Sigmoid colon (tissue), 7 donors: ENCODE results near the gene RBM6. TPM values are rescaled to one million over a fixed set of nuclear protein-coding genes. Genes with fewer than 3 reads are reported as not detected.
A peak's percentile ranks its signal among the peaks of the same experiment; 100 is the strongest.

Experiments used
- DNase-seq: peaks from one replicate; pipeline ENCODE4 v3.0.0-alpha.2; 2019
- H3K27ac ChIP-seq, 4 donors: fragments of 200-600 bp; sonication (generic); one replicate each; pipeline ENCODE4 v1.5.1; 2016 to 2019; ENCODE audit warnings: mild to moderate bottlenecking in 1 of 4
- H3K27me3 ChIP-seq, 3 donors: fragments of 200-600 bp; sonication (generic); one replicate each; pipeline ENCODE4 v1.5.1; 2019; ENCODE audit warnings: mild to moderate bottlenecking in 1 of 3
- H3K36me3 ChIP-seq, 4 donors: fragments of 200-600 bp; sonication (generic); one replicate each; pipeline ENCODE4 v1.5.1; 2016 to 2019
- H3K4me1 ChIP-seq, 4 donors: fragments of 200-600 bp; sonication (generic); one replicate each; pipeline ENCODE4 v1.5.1; 2017 to 2019
- H3K4me3 ChIP-seq, 4 donors: fragments of 200-600 bp; sonication (generic); one replicate each; pipeline ENCODE4 v1.5.1; 2017 to 2019; ENCODE audit warnings: mild to moderate bottlenecking in 2 of 4, moderate library complexity in 1 of 4
- H3K9me3 ChIP-seq, 4 donors: fragments of 200-600 bp in 3 of 4; sonication (generic) in 3 of 4; one replicate each; pipeline versions ENCODE4 v1.5.1 to v1.6.1; 2013 to 2019
- CTCF ChIP-seq, 4 experiments: fragments of 450-650 bp in 3 of 4; fragments of 200-600 bp in 1 of 4; IDR thresholded peaks; one replicate each; pipeline ENCODE4 v1.5.1; 2016 to 2019; ENCODE audit warnings: antibody characterized with exemption in 4 of 4, mild to moderate bottlenecking in 3 of 4, moderate library complexity in 2 of 4
- EP300 ChIP-seq, 4 donors: sonication (generic); formaldehyde crosslinking; IDR thresholded peaks; one replicate each; pipeline ENCODE4 v1.6.1; 2017; ENCODE audit warnings: antibody characterized with exemption in 4 of 4
- POLR2A ChIP-seq, 2 donors: fragments of 450-650 bp; IDR thresholded peaks; one replicate each; pipeline ENCODE4 v1.6.1; 2016; ENCODE audit warnings: antibody characterized with exemption in 2 of 2, mild to moderate bottlenecking in 2 of 2, moderate library complexity in 2 of 2
- POLR2AphosphoS5 ChIP-seq, 4 donors: sonication (generic); formaldehyde crosslinking; IDR thresholded peaks; one replicate each; pipeline ENCODE4 v1.6.1; 2017; ENCODE audit warnings: antibody characterized with exemption in 4 of 4
- WGBS, 2 donors: extraction: QIAGEN DNeasy Blood & Tissue Kit; methylation state at CpG; one replicate each; pipeline ENCODE4 v1.1.7; 2013; 5-methylcytosine and 5-hydroxymethylcytosine counted together
- intact Hi-C: fragments of 100-400 bp; cut with DNase I; formaldehyde crosslinking; loops from one replicate; pipeline ENCODE4 v1.15.1; 2023
- polyA plus RNA-seq, 3 donors: library from polyadenylated mRNA; stranded (reverse); fragments of 200-250 nt; gene quantifications; one replicate each; pipeline ENCODE4 v1.2.3, GENCODE V29; 2013
- total RNA-seq, 4 donors: library from RNA; depleted of rRNA; stranded (reverse); fragments of >200 nt; gene quantifications; one replicate each; pipeline ENCODE4 v1.1.0, GENCODE V29; 2016
- donor health status: healthy with polysubstance abuse.
- donor health status: Bipolar disorder and iron deficiency.
- donor health status: healthy.

RBM6 gene
- total and polyA plus RNA-seq, 7 donors, result 13.6 to 215 (median 78.0) TPM

- DNase-seq, result no peak
- peaks cover 27 to 58% (median 51%) of the 10 kb centered on the region in 4 donors for H3K36me3 ChIP-seq
- TF ChIP-seq CTCF (IDR thresholded peaks at IDR 0.05) (no peak), EP300 (IDR thresholded peaks at IDR 0.05) (no peak), POLR2A (IDR thresholded peaks at IDR 0.05) (no peak), POLR2AphosphoS5 (IDR thresholded peaks at IDR 0.05) (no peak)
- intact Hi-C loops, result no loop called here
- H3K4me1 ChIP-seq, result peaks cover 2 to 27% (median 17%) of the 10 kb centered on the region in 4 donors
- H3K9me3 ChIP-seq, result no peaks in the 10 kb centered on the region
- no peak overlapping the region for H3K27ac ChIP-seq
- no peaks in the 10 kb centered on the region for H3K27me3 ChIP-seq
- peak overlapping the region in 2 of 4 donors; percentile 85 to 89 for H3K4me3 ChIP-seq
These were observed 151.0 kb downstream of the RBM6 start for GRCh38 chr3:50090984-50091383.

- Histone ChIP-seq H3K27ac (no peak overlapping the region), H3K9me3 (no peaks in the 10 kb centered on the region), H3K27me3 (no peaks in the 10 kb centered on the region), H3K4me3 (no peak overlapping the region), H3K36me3 (peaks cover 54 to 100% (median 90%) of the 10 kb centered on the region in 4 donors), H3K4me1 (peaks cover 0 to 13% (median 12%) of the 10 kb centered on the region in 4 donors)
- DNase-seq, result no peak
- intact Hi-C loops, result no loop called here
- no peak for TF ChIP-seq POLR2A (IDR thresholded peaks at IDR 0.05)
- TF ChIP-seq EP300 (IDR thresholded peaks at IDR 0.05), result no peak
- TF ChIP-seq CTCF (IDR thresholded peaks at IDR 0.05), result no peak
- TF ChIP-seq POLR2AphosphoS5 (IDR thresholded peaks at IDR 0.05), result no peak
- 35 to 79% methylated on average over 5 of the region's 5 CpGs for WGBS, 2 donors
These were observed 155.5 kb downstream of the RBM6 start for GRCh38 chr3:50095352-50095998.

GRCh38 chr3:50100386-50100785 lies 160.4 kb downstream of the RBM6 start:
- no peaks in the 10 kb centered on the region for H3K4me1 ChIP-seq
- no peak overlapping the region for H3K27ac ChIP-seq
- DNase-seq, result no peak
- intact Hi-C loops, result no loop called here
- no peaks in the 10 kb centered on the region for H3K27me3 ChIP-seq
- H3K36me3 ChIP-seq, result peaks cover 62 to 100% (median 94%) of the 10 kb centered on the region in 4 donors
- no peak for TF ChIP-seq POLR2AphosphoS5 (IDR thresholded peaks at IDR 0.05)
- TF ChIP-seq POLR2A (IDR thresholded peaks at IDR 0.05), result no peak
- no peak for TF ChIP-seq CTCF (IDR thresholded peaks at IDR 0.05)
- no peak for TF ChIP-seq EP300 (IDR thresholded peaks at IDR 0.05)
- no peaks in the 10 kb centered on the region for H3K9me3 ChIP-seq
- H3K4me3 ChIP-seq, result no peak overlapping the region
- WGBS, 2 donors, result 89 to 96% methylated on average over 5 of the region's 5 CpGs

DNA sequence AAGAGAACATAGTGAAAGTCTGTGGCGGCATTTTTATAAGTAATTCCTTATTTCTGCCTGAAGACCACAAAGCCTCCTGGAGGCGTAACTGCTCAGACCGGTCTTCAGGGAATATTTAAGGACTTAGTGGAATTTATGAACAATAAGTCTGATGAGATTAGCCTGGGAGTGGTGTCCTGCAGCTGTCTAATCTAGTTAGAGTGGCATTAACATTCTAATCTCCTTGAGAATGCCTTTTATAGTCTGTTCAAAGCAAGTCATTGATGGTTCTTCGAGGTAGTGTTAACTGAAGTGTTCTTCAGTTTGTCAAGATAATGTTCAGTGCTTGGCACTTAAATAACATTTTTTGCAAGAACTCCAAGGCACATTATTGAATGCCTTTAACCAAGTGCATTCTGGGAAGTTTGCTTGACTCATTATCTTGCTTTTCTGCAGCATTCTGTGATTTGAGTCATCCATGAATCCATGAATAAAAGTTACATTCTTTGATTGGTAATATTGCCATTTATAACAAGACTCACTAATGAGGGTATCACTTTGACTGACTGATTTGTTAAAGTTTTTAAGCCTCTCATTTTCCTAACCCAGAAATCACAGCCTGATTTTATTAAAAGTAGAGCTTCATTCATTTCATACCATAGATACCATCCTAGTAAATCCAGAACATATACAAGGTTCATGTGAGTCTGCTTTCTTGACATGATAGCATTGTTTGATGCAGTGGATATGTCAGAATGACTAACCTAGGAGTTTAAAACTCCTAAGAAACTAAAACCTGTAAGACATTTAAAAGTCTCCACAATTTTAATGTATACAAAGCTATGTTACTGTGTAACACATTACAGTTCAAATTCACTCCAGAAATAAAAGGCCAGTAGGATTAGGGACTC lies 161.3 kb downstream of the RBM6 start:
- H3K4me1 ChIP-seq, result no peaks in the 10 kb centered on the region
- no peaks in the 10 kb centered on the region for H3K9me3 ChIP-seq
- TF ChIP-seq POLR2A (IDR thresholded peaks at IDR 0.05) (no peak), EP300 (IDR thresholded peaks at IDR 0.05) (no peak), CTCF (IDR thresholded peaks at IDR 0.05) (no peak), POLR2AphosphoS5 (IDR thresholded peaks at IDR 0.05) (no peak)
- peaks cover 67 to 100% (median 92%) of the 10 kb centered on the region in 4 donors for H3K36me3 ChIP-seq
- no peak overlapping the region for H3K27ac ChIP-seq
- no peak for DNase-seq
- WGBS, 2 donors, result 91 to 92% methylated on average over 4 of the region's 4 CpGs
- no peaks in the 10 kb centered on the region for H3K27me3 ChIP-seq
- H3K4me3 ChIP-seq, result no peak overlapping the region
- intact Hi-C loops, result no loop called here
